Prostate gland (tissue), 2 donors: ENCODE data around the gene ACYP1. TPM values are rescaled to one million over a fixed set of nuclear protein-coding genes. Genes with fewer than 3 reads are reported as not detected.

Source experiments
- DNase-seq: peaks from one replicate; pipeline ENCODE4 v3.0.0-alpha.2; 2019; ENCODE audit warnings: low spot score
- H3K27ac ChIP-seq, 2 donors: fragments of 200-600 bp; sonication (generic); 2 replicates each; pipeline ENCODE4 v1.5.1; 2017 to 2019
- H3K27me3 ChIP-seq: fragments of 200-600 bp; sonication (generic); replicated peaks from 2 replicates; pipeline ENCODE4 v1.5.1; 2019; ENCODE audit not compliant: insufficient read depth
- H3K36me3 ChIP-seq, 2 donors: fragments of 200-600 bp; sonication (generic); 1 replicate in 1 of 2; 2 replicates in 1 of 2; pipeline versions ENCODE4 v1.5.1 to v1.8.1; 2017 to 2019
- H3K4me1 ChIP-seq: fragments of 200-600 bp; sonication (generic); replicated peaks from 2 replicates; pipeline ENCODE4 v1.5.1; 2019
- H3K4me3 ChIP-seq, 2 donors: fragments of 200-600 bp; sonication (generic); 2 replicates each; pipeline ENCODE4 v1.5.1; 2017 to 2019
- H3K9me3 ChIP-seq: fragments of 200-600 bp; sonication (generic); 2 replicates; pipeline ENCODE4 v1.5.1; 2017
- POLR2A ChIP-seq: fragments of 450-650 bp; IDR thresholded peaks from one replicate; pipeline ENCODE4 v1.6.1; 2016; ENCODE audit warnings: antibody characterized with exemption, mild to moderate bottlenecking
- POLR2AphosphoS5 ChIP-seq: sonication (generic); formaldehyde crosslinking; IDR thresholded peaks from one replicate; pipeline ENCODE4 v1.6.1; 2017; ENCODE audit warnings: antibody characterized with exemption
- WGBS: methylation state at CpG from one replicate; pipeline ENCODE4 v1.1.5; 2018; 5-methylcytosine and 5-hydroxymethylcytosine counted together
- intact Hi-C: fragments of 100-400 bp; cut with DNase I; formaldehyde crosslinking; loops from one replicate; pipeline ENCODE4 v1.14.2; 2022
- total RNA-seq, 2 donors: library from RNA; depleted of rRNA; stranded (reverse); fragments of >200 nt; gene quantifications; one replicate each; pipeline ENCODE4 v1.1.0, GENCODE V29; 2016
- TF ChIP-seq, protein P1 (sequence below), 4 experiments: fragments of 200-600 bp in 2 of 4; fragments of 450-650 bp in 2 of 4; sonication (generic) in 2 of 4; IDR thresholded peaks; 1 replicate in 3 of 4; 2 replicates in 1 of 4; pipeline ENCODE4 v1.5.1; 2016 to 2019; ENCODE audit warnings: antibody characterized with exemption in 4 of 4, mild to moderate bottlenecking in 2 of 4, moderate library complexity in 2 of 4

The ACYP1 gene
- total RNA-seq, 2 donors from 2014 or later: 11.2 to 14.3 TPM

DNA sequence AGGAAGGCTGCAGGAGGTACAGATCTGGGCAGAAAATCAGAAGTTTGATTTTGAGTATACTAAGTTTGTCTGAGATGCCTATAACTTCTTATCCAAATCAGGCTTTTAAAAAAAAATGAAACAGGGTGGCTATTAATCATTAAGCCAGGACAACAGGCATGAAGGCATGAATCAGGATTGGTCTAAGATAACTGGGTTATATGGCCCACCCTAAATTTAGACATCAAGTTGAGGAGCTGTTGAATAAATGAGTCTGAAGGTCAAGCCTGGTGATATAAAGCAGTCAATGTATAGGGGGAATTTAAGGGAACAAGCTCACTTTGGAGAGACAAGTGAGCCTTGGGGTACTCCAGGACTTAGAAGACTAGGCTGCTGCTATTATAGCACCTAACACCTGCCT lies 34.4 kb upstream of the ACYP1 start:
- intact Hi-C loops: no loop called here
- Histone ChIP-seq H3K36me3 (peaks cover 3 to 6% of the 10 kb centered on the region in 2 donors), H3K4me1 (no peaks in the 10 kb centered on the region), H3K27me3 (no peaks in the 10 kb centered on the region), H3K27ac (no peak overlapping the region), H3K9me3 (no peaks in the 10 kb centered on the region), H3K4me3 (no peak overlapping the region)
- no peak for TF ChIP-seq POLR2AphosphoS5
- no peak for TF ChIP-seq POLR2A
- TF ChIP-seq, protein P1, sequence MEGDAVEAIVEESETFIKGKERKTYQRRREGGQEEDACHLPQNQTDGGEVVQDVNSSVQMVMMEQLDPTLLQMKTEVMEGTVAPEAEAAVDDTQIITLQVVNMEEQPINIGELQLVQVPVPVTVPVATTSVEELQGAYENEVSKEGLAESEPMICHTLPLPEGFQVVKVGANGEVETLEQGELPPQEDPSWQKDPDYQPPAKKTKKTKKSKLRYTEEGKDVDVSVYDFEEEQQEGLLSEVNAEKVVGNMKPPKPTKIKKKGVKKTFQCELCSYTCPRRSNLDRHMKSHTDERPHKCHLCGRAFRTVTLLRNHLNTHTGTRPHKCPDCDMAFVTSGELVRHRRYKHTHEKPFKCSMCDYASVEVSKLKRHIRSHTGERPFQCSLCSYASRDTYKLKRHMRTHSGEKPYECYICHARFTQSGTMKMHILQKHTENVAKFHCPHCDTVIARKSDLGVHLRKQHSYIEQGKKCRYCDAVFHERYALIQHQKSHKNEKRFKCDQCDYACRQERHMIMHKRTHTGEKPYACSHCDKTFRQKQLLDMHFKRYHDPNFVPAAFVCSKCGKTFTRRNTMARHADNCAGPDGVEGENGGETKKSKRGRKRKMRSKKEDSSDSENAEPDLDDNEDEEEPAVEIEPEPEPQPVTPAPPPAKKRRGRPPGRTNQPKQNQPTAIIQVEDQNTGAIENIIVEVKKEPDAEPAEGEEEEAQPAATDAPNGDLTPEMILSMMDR (IDR thresholded peaks at IDR 0.05): no peak
- DNase-seq: no peak

DNA sequence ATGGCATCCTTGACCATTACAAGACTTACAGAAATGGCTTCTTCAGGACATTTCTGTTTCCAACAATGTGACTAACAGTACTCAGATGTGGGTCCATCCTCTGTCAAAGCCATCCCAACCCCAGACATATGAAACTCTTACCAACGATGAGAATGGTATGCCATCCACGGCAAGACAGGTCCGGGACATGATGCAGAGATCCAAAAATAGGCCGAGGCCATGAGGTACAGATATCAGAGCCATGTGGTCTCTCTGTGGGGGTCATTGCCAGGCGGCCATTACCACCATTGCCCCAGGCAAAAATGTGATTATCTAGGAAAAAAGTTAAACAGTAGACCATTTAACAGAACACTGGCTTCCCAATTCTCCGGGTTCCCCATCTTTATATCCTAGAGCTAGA lies 33.1 kb upstream of the ACYP1 start:
- intact Hi-C loops: no loop called here
- no peak for DNase-seq
- Histone ChIP-seq H3K36me3 (peaks cover 3 to 6% of the 10 kb centered on the region in 2 donors), H3K4me1 (no peaks in the 10 kb centered on the region), H3K4me3 (no peak overlapping the region), H3K27me3 (no peaks in the 10 kb centered on the region), H3K9me3 (no peaks in the 10 kb centered on the region), H3K27ac (no peak overlapping the region)
- 88% methylated on average over 6 of the region's 6 CpGs for WGBS
- TF ChIP-seq, protein P1 (IDR thresholded peaks at IDR 0.05): no peak
- TF ChIP-seq POLR2AphosphoS5 (no peak), POLR2A (no peak)

DNA sequence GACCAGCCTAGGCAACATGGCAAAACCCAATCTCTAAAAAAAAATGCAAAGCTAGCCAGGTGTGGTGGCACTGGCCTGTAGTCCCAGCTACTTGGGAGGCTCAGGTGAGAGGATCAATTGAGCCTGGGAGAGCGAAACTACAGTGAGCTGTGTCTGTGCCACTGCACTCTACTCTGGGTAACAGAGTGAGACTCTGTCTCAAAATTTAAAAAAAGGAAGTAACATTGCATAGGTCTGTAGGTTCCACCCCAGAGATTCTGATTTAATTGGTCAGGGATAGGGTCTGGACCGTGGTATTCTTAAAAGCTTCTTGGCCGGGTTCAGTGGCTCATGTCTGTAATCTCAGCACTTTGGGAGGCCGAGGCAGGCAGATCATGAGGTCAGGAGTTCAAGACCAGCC lies 31.9 kb upstream of the ACYP1 start:
- peaks cover 3 to 6% of the 10 kb centered on the region in 2 donors for H3K36me3 ChIP-seq
- no peaks in the 10 kb centered on the region for H3K27me3 ChIP-seq
- WGBS: 94% methylated on average over 4 of the region's 4 CpGs

DNA sequence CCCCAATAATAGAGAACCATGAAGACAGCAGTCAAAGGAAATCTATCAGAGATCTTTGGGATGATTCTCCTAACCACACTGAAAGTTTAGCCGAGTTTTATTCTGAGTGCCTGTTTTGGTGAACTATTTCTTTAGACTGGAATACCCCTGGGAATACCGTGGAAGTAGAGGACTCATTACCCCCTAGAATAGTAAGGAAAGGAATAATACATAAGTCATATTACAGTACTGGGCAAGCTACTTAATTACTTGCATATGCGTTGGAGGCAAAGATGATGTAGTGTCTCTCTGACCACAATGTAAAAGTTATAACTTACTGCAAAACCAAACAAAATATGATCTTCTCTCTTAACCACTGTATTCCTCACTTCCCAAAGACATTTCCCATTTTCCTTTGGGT lies 31.1 kb upstream of the ACYP1 start:
- intact Hi-C loops: no loop called here
- Histone ChIP-seq H3K27ac (no peak overlapping the region), H3K4me3 (no peak overlapping the region), H3K27me3 (no peaks in the 10 kb centered on the region), H3K36me3 (peaks cover 3 to 6% of the 10 kb centered on the region in 2 donors), H3K9me3 (no peaks in the 10 kb centered on the region), H3K4me1 (no peaks in the 10 kb centered on the region)
- TF ChIP-seq POLR2A (no peak), POLR2AphosphoS5 (no peak)
- WGBS: 92% methylated on average over 3 of the region's 3 CpGs
- no peak for DNase-seq

More for the DNA sequence above, 31.9 kb upstream of the ACYP1 start:
- H3K27ac ChIP-seq: no peak overlapping the region
- no peaks in the 10 kb centered on the region for H3K4me1 ChIP-seq
- DNase-seq: no peak
- intact Hi-C loops: no loop called here
- TF ChIP-seq, protein P1 (IDR thresholded peaks at IDR 0.05): no peak
- TF ChIP-seq POLR2A (no peak), POLR2AphosphoS5 (no peak)
- H3K4me3 ChIP-seq: no peak overlapping the region
- H3K9me3 ChIP-seq: no peaks in the 10 kb centered on the region

DNA sequence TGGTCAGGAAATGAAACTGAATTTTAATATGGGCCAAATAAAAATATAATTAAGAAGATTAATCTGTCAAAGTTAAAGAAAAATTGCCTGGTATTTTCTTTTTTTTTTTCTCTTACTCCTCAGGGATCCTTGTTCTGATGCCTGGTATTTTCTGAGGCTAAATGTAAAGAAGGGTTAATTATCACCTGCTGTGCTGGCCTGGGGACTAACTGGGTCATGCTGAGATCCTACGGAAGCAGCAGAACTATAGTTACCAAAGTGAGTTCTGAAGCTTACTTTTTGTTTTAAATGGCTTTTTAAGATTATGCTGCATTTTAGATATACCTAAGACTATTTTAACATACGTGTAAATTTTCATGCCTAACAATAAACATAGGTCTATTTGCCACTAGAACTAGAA lies 28.9 kb upstream of the ACYP1 start:
- H3K4me1 ChIP-seq: no peaks in the 10 kb centered on the region
- no peak overlapping the region for H3K4me3 ChIP-seq
- DNase-seq: no peak
- H3K36me3 ChIP-seq: peaks cover 0 to 6% of the 10 kb centered on the region in 2 donors
- WGBS: 86% methylated on average over 2 of the region's 2 CpGs
- no peak for TF ChIP-seq POLR2A
- TF ChIP-seq, protein P1 (IDR thresholded peaks at IDR 0.05): no peak
- no peak for TF ChIP-seq POLR2AphosphoS5
- no peaks in the 10 kb centered on the region for H3K27me3 ChIP-seq
- no peaks in the 10 kb centered on the region for H3K9me3 ChIP-seq
- intact Hi-C loops: no loop called here
- H3K27ac ChIP-seq: no peak overlapping the region
